Brain pericyte (primary cell): Measurements from ENCODE around the gene ARMC8.

Experiments used
- DNase-seq: peaks from one replicate; pipeline ENCODE4 v3.0.0-alpha.2; 2012; ENCODE audit warnings: low read depth, low spot score

Gene ARMC8

GRCh38 chr3:138307899-138308298 is 120.8 kb downstream of the ARMC8 start:
- DNase-seq, result no peak

GRCh38 chr3:138308783-138309182 is 121.7 kb downstream of the ARMC8 start:
- DNase-seq, result no peak

GRCh38 chr3:138310494-138310893 is 123.4 kb downstream of the ARMC8 start:
- DNase-seq, result no peak

GRCh38 chr3:138314751-138315150 is 127.7 kb downstream of the ARMC8 start:
- no peak for DNase-seq

- DNase-seq, result no peak
Observed at GRCh38 chr3:138317687-138318086, 130.6 kb downstream of the ARMC8 start.

- no peak for DNase-seq
Observed at GRCh38 chr3:138323971-138324370, 136.9 kb downstream of the ARMC8 start.

- DNase-seq, result no peak
Observed at GRCh38 chr3:138325990-138326389, 138.9 kb downstream of the ARMC8 start.

- DNase-seq, result no peak
Observed at GRCh38 chr3:138326866-138327595, 139.9 kb downstream of the ARMC8 start.

GRCh38 chr3:138327831-138328230 is 140.7 kb downstream of the ARMC8 start:
- DNase-seq, result no peak

GRCh38 chr3:138328341-138328740 is 141.2 kb downstream of the ARMC8 start:
- no peak for DNase-seq

- no peak for DNase-seq
Observed at GRCh38 chr3:138329127-138329983, 142.3 kb downstream of the ARMC8 start, which contains the start of gene NME9. TSS of gene NME9 (minus strand) at chr3:138329851. CDS start at chr3:138329335, 516 bp downstream.

- no peak for DNase-seq
Observed at GRCh38 chr3:138329984-138330293, 142.8 kb downstream of the ARMC8 start.

- no peak for DNase-seq
Observed at GRCh38 chr3:138331143-138331894, 144.2 kb downstream of the ARMC8 start.

- DNase-seq, result no peak
Observed at GRCh38 chr3:138332472-138333073, 145.5 kb downstream of the ARMC8 start.

GRCh38 chr3:138334608-138335007 is 147.5 kb downstream of the ARMC8 start:
- DNase-seq, result no peak

GRCh38 chr3:138336454-138336999 is 149.4 kb downstream of the ARMC8 start:
- no peak for DNase-seq

- no peak for DNase-seq
Observed at GRCh38 chr3:138338244-138338643, 151.1 kb downstream of the ARMC8 start.

- DNase-seq, result no peak
Observed at GRCh38 chr3:138338811-138339210, 151.7 kb downstream of the ARMC8 start.

GRCh38 chr3:138340511-138340910 is 153.4 kb downstream of the ARMC8 start:
- no peak for DNase-seq

GRCh38 chr3:138344754-138345153 is 157.7 kb downstream of the ARMC8 start:
- DNase-seq, result no peak
